C4-2B (cell line): ENCODE data around the gene TLE2.

Source experiments
- ZFX ChIP-seq: fragments of 450-650 bp; IDR thresholded peaks from 2 replicates; pipeline ENCODE4 v1.6.1; 2017
- TF ChIP-seq, protein P1 (sequence below): fragments of 450-650 bp; conservative IDR thresholded peaks from 2 replicates; pipeline ENCODE4 v1.5.1; 2017; ENCODE audit warnings: mild to moderate bottlenecking

DNA sequence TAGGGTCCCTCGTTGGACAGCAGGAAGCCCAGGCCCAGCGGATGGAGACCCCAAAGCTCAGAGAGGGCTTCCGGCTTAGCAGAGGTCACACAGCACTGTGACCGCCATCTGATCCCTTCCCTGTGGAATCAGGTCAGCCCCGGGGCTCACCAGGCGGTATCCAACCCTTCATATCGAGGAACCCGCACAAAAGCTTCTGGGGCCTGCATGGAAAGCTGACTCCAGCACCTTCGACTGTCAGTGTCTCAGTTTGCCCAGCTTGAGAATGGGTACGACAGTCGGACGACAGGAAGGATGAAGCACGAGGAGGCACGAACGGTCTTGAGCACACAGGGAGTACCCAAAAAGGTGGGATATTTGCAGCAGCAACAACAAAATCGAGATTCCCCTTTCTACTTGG lies 30.6 kb upstream of the TLE2 start:
- TF ChIP-seq, protein P1, sequence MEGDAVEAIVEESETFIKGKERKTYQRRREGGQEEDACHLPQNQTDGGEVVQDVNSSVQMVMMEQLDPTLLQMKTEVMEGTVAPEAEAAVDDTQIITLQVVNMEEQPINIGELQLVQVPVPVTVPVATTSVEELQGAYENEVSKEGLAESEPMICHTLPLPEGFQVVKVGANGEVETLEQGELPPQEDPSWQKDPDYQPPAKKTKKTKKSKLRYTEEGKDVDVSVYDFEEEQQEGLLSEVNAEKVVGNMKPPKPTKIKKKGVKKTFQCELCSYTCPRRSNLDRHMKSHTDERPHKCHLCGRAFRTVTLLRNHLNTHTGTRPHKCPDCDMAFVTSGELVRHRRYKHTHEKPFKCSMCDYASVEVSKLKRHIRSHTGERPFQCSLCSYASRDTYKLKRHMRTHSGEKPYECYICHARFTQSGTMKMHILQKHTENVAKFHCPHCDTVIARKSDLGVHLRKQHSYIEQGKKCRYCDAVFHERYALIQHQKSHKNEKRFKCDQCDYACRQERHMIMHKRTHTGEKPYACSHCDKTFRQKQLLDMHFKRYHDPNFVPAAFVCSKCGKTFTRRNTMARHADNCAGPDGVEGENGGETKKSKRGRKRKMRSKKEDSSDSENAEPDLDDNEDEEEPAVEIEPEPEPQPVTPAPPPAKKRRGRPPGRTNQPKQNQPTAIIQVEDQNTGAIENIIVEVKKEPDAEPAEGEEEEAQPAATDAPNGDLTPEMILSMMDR: no peak
- TF ChIP-seq ZFX: no peak
